Mesenchymal stem cell (in vitro differentiated cells and primary cell): ENCODE results near the gene LRRC7.
A peak's percentile ranks its signal among the peaks of the same experiment; 100 is the strongest.

Experiments
- DNase-seq: peaks from one replicate; pipeline ENCODE4 v3.0.0-alpha.2; 2013
- H2AFZ ChIP-seq: one replicate; pipeline ENCODE4 v1.6.1; 2013; ENCODE audit warnings: low read depth, mild to moderate bottlenecking, control low read depth, inconsistent platforms, low read length, moderate library complexity
- H2AK5ac ChIP-seq: 2 replicates; pipeline ENCODE4 v1.6.1; 2013; ENCODE audit warnings: low read length, moderate library complexity, mild to moderate bottlenecking, inconsistent platforms; ENCODE audit not compliant: severe bottlenecking
- H2BK120ac ChIP-seq: one replicate; pipeline ENCODE4 v1.6.1; 2013; ENCODE audit warnings: low read depth, mild to moderate bottlenecking, inconsistent platforms, low read length, moderate library complexity
- H2BK12ac ChIP-seq, 2 experiments: one replicate each; pipeline ENCODE4 v1.6.1; 2013; ENCODE audit warnings: inconsistent platforms in 2 of 2, low read length in 2 of 2, mild to moderate bottlenecking in 2 of 2, moderate library complexity in 2 of 2, control low read depth in 1 of 2
- H2BK15ac ChIP-seq: one replicate; pipeline ENCODE4 v1.6.1; 2013; ENCODE audit warnings: mild to moderate bottlenecking, low read depth, inconsistent platforms; ENCODE audit not compliant: poor library complexity, severe bottlenecking
- H2BK5ac ChIP-seq: 2 replicates; pipeline ENCODE4 v1.6.1; 2013; ENCODE audit warnings: low read depth, mild to moderate bottlenecking, low read length, control low read depth, inconsistent platforms; ENCODE audit not compliant: poor library complexity, severe bottlenecking
- H3K14ac ChIP-seq, 2 experiments: one replicate each; pipeline ENCODE4 v1.6.1; 2013; ENCODE audit warnings: inconsistent platforms in 2 of 2, low read length in 2 of 2, control low read depth in 1 of 2, mild to moderate bottlenecking in 1 of 2, moderate library complexity in 1 of 2
- H3K18ac ChIP-seq, 2 experiments: one replicate each; pipeline ENCODE4 v1.6.1; 2013; ENCODE audit warnings: inconsistent platforms in 2 of 2, low read length in 2 of 2, control low read depth in 1 of 2, low read depth in 1 of 2, mild to moderate bottlenecking in 1 of 2
- H3K23ac ChIP-seq, 2 experiments: one replicate each; pipeline ENCODE4 v1.6.1; 2013; ENCODE audit warnings: inconsistent platforms in 2 of 2, low read length in 2 of 2, mild to moderate bottlenecking in 2 of 2, moderate library complexity in 2 of 2, control low read depth in 1 of 2
- H3K27ac ChIP-seq: 2 replicates; pipeline ENCODE4 v1.5.1; 2013; ENCODE audit warnings: mild to moderate bottlenecking, moderate library complexity, low read length, control low read depth, inconsistent platforms; ENCODE audit not compliant: poor library complexity, severe bottlenecking
- H3K27me3 ChIP-seq, 2 experiments: 2 replicates each; pipeline versions ENCODE4 v1.6.1 to v1.7.0; 2013; ENCODE audit warnings: low read length in 2 of 2, mild to moderate bottlenecking in 2 of 2, moderate library complexity in 2 of 2, control low read depth in 1 of 2, inconsistent platforms in 1 of 2; ENCODE audit not compliant: control insufficient read depth in 1 of 2, insufficient read depth in 1 of 2
- H3K36me3 ChIP-seq, 2 experiments: 2 replicates each; pipeline versions ENCODE4 v1.6.1 to v1.7.0; 2013; ENCODE audit warnings: low read length in 2 of 2, control low read depth in 1 of 2, inconsistent platforms in 1 of 2, low read depth in 1 of 2, mild to moderate bottlenecking in 1 of 2; ENCODE audit not compliant: insufficient read depth in 2 of 2, control insufficient read depth in 1 of 2
- H3K4ac ChIP-seq, 2 experiments: one replicate each; pipeline ENCODE4 v1.6.1; 2013; ENCODE audit warnings: inconsistent platforms in 2 of 2, low read length in 2 of 2, mild to moderate bottlenecking in 2 of 2, moderate library complexity in 2 of 2, control low read depth in 1 of 2, low read depth in 1 of 2
- H3K4me1 ChIP-seq: 2 replicates; pipeline ENCODE4 v1.6.1; 2013; ENCODE audit warnings: low read depth, low read length, control low read depth; ENCODE audit not compliant: control insufficient read depth, insufficient read depth
- H3K4me2 ChIP-seq: 2 replicates; pipeline ENCODE4 v1.6.1; 2013; ENCODE audit warnings: low read length, mild to moderate bottlenecking, inconsistent platforms; ENCODE audit not compliant: poor library complexity, severe bottlenecking
- H3K4me3 ChIP-seq, 2 experiments: 2 replicates each; pipeline versions ENCODE4 v1.5.1 to v1.7.0; 2013; ENCODE audit warnings: low read length in 2 of 2, mild to moderate bottlenecking in 2 of 2, control low read depth in 1 of 2, low read depth in 1 of 2; ENCODE audit not compliant: insufficient read depth in 1 of 2
- H3K79me1 ChIP-seq: replicated peaks from 2 replicates; pipeline ENCODE4 v1.6.1; 2013; ENCODE audit warnings: mild to moderate bottlenecking, control low read depth, low read length, inconsistent platforms; ENCODE audit not compliant: poor library complexity, severe bottlenecking
- H3K9ac ChIP-seq: 2 replicates; pipeline ENCODE4 v1.7.0; 2013; ENCODE audit warnings: mild to moderate bottlenecking, low read length, moderate library complexity
- H3K9me3 ChIP-seq: 2 replicates; pipeline ENCODE4 v1.7.0; 2013; ENCODE audit warnings: mild to moderate bottlenecking, low read length; ENCODE audit not compliant: control insufficient read depth
- H4K8ac ChIP-seq: one replicate; pipeline ENCODE4 v1.6.1; 2013; ENCODE audit warnings: inconsistent platforms, mild to moderate bottlenecking, low read length, moderate library complexity
- H4K91ac ChIP-seq: one replicate; pipeline ENCODE4 v1.6.1; 2013; ENCODE audit warnings: mild to moderate bottlenecking, low read length, inconsistent platforms
- WGBS: methylation state at CpG from one replicate; pipeline ENCODE4 v1.1.7; 2013; ENCODE audit warnings: mixed read lengths; 5-methylcytosine and 5-hydroxymethylcytosine counted together

The LRRC7 gene

DNA sequence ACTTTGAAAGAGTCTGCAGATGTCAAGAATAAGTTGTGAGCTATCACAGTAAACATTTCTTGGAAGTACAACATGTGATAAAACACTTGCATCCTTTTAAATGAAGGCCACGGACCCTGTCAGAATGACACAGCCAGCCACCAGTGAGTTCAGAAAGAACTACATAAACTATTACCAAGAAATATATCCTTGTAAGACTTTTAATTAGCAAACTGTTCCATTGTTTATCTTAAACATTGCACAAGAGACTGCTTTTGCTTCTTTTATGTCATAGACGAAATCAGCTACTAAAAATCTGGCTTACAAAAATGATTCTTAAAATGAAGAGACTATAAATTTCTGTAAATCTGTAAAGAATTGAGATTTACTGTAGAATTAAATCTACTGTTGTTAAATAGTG, 17.9 kb downstream of the LRRC7 start:
- no peak overlapping the region for H2AK5ac ChIP-seq
- WGBS = 40% methylated on average over 1 of the region's 2 CpGs
- H3K27ac ChIP-seq = no peak overlapping the region
- H4K8ac ChIP-seq = no peak overlapping the region
- H3K4me2 ChIP-seq = no peak overlapping the region
- H3K18ac ChIP-seq = no peak overlapping the region
- H3K9ac ChIP-seq = no peak overlapping the region
- H3K79me1 ChIP-seq = no peaks in the 10 kb centered on the region
- H4K91ac ChIP-seq = no peak overlapping the region
- H3K36me3 ChIP-seq = no peaks in the 10 kb centered on the region
- H3K4ac ChIP-seq = no peak overlapping the region
- H2AFZ ChIP-seq = no peak overlapping the region
- no peak overlapping the region for H3K23ac ChIP-seq
- no peaks in the 10 kb centered on the region for H3K27me3 ChIP-seq
- DNase-seq = peak; percentile 50
- no peak overlapping the region for H2BK15ac ChIP-seq
- H3K14ac ChIP-seq = no peak overlapping the region
- no peak overlapping the region for H2BK5ac ChIP-seq
- H2BK120ac ChIP-seq = no peak overlapping the region
- H2BK12ac ChIP-seq = no peak overlapping the region
- H3K4me1 ChIP-seq = no peaks in the 10 kb centered on the region
- H3K9me3 ChIP-seq = no peaks in the 10 kb centered on the region
- no peak overlapping the region for H3K4me3 ChIP-seq

- no peak overlapping the region for H3K4me2 ChIP-seq
- no peaks in the 10 kb centered on the region for H3K79me1 ChIP-seq
These were observed 19.7 kb downstream of the LRRC7 start for GRCh38 chr1:69587391-69587790.

DNA sequence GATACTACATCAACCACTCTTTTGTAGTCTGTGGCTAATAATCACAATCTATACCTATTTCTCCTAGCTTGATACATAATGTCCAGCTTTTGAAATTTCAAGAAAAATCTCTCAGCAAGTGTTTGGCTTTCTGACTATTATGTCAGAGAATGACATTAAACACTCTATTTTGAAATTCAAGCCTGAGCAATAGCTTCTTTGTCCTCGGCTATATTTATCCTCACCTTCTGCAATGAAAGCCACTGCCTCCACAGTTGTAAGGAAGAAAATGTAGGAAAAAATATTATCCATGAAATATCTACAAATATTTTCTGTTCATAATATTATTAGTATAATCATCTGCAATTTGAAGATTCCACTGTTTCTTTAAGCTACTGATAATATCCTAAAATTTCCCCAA, 22.1 kb downstream of the LRRC7 start:
- H2BK120ac ChIP-seq = no peak overlapping the region
- H2AK5ac ChIP-seq = no peak overlapping the region
- no peak overlapping the region for H3K14ac ChIP-seq
- no peak overlapping the region for H3K4me3 ChIP-seq
- no peak overlapping the region for H3K23ac ChIP-seq
- no peak overlapping the region for H2AFZ ChIP-seq
- no peak overlapping the region for H2BK5ac ChIP-seq
- H2BK12ac ChIP-seq = no peak overlapping the region
- no peak overlapping the region for H3K27ac ChIP-seq
- no peak overlapping the region for H4K8ac ChIP-seq
- no peaks in the 10 kb centered on the region for H3K4me1 ChIP-seq
- H3K79me1 ChIP-seq = no peaks in the 10 kb centered on the region
- no peak overlapping the region for H2BK15ac ChIP-seq
- no peaks in the 10 kb centered on the region for H3K9me3 ChIP-seq
- no peak overlapping the region for H4K91ac ChIP-seq
- no peaks in the 10 kb centered on the region for H3K27me3 ChIP-seq
- H3K4ac ChIP-seq = no peak overlapping the region
- no peak overlapping the region for H3K18ac ChIP-seq
- H3K9ac ChIP-seq = no peak overlapping the region
- DNase-seq = no peak
- H3K36me3 ChIP-seq = no peaks in the 10 kb centered on the region
- no CpG with 5 or more reads among the region's 1 CpG for WGBS
- no peak overlapping the region for H3K4me2 ChIP-seq

More at GRCh38 chr1:69587391-69587790, 19.7 kb downstream of the LRRC7 start:
- no peak for DNase-seq
- WGBS = 77% methylated on average over 5 of the region's 5 CpGs
- Histone ChIP-seq H3K9ac (no peak overlapping the region), H3K4me3 (no peak overlapping the region), H2BK15ac (no peak overlapping the region), H2BK12ac (no peak overlapping the region), H2BK5ac (no peak overlapping the region), H3K18ac (no peak overlapping the region), H3K14ac (no peak overlapping the region), H3K27ac (no peak overlapping the region), H4K91ac (no peak overlapping the region), H3K27me3 (no peaks in the 10 kb centered on the region), H3K4ac (no peak overlapping the region), H3K36me3 (no peaks in the 10 kb centered on the region), H2AFZ (peak overlapping the region; percentile 69), H4K8ac (no peak overlapping the region), H3K9me3 (no peaks in the 10 kb centered on the region), H3K23ac (no peak overlapping the region), H2BK120ac (no peak overlapping the region), H2AK5ac (no peak overlapping the region), H3K4me1 (no peaks in the 10 kb centered on the region)

GRCh38 chr1:69592341-69592740, 24.6 kb downstream of the LRRC7 start:
- Histone ChIP-seq H4K91ac (no peak overlapping the region), H2AK5ac (no peak overlapping the region), H3K4ac (no peak overlapping the region), H3K23ac (no peak overlapping the region), H3K4me1 (no peaks in the 10 kb centered on the region), H3K27me3 (no peaks in the 10 kb centered on the region), H3K9ac (no peak overlapping the region), H3K4me2 (no peak overlapping the region), H3K9me3 (no peaks in the 10 kb centered on the region), H2BK15ac (no peak overlapping the region), H3K14ac (no peak overlapping the region), H3K27ac (no peak overlapping the region), H3K18ac (no peak overlapping the region), H3K79me1 (no peaks in the 10 kb centered on the region), H3K4me3 (no peak overlapping the region), H3K36me3 (no peaks in the 10 kb centered on the region), H2BK120ac (no peak overlapping the region), H2AFZ (no peak overlapping the region), H2BK5ac (no peak overlapping the region), H4K8ac (no peak overlapping the region), H2BK12ac (no peak overlapping the region)
- DNase-seq = no peak
- 97% methylated on average over 4 of the region's 6 CpGs for WGBS
